ENCODE results near the gene ANKRD34B. TPM values are rescaled to one million over a fixed set of nuclear protein-coding genes. Genes with fewer than 3 reads are reported as not detected.

ANKRD34B gene
- total RNA-seq, 1 experiment from 2014 or later, result not detected

- POLR2A ChIA-PET (ENCODE audit: low non-redundant PET), result no interaction called here
- BruUV-seq (replicated peaks), result no TSS peak
- intact Hi-C loops (cut with micrococcal nuclease; ENCODE audit: unreplicated experiment), result no loop called here
These were observed 22.0 kb upstream of the ANKRD34B start for GRCh38 chr5:80592105-80592504.

DNA sequence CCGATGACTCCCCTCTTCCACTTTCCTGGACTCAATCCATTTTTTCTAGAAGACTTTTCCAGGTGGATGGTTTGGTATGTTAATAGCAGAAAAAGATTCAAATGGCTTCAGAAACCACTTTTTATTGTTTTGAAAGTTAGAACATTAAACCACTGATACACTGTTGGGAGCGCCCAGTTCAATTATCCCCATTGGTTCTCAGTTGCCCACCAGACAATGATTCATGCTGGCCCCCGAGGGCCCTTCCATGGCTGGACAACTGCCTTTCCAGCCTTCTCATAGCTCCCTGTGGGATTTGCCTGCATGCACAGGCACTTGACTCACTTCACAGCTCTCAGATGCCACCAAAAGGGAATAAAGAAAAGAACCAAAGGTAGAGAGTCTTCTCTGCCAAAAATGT, 21.3 kb upstream of the ANKRD34B start:
- no TSS peak for BruUV-seq (replicated peaks)
- no peaks in the 10 kb centered on the region for H3K4me1 ChIP-seq (ENCODE audit: insufficient read depth, low read length, poor library complexity, severe bottlenecking)
- intact Hi-C loops (cut with micrococcal nuclease; ENCODE audit: unreplicated experiment), result no loop called here
- ChIA-PET POLR2A (ENCODE audit: low non-redundant PET) (no interaction called here), CTCF (no interaction called here)
- no peaks in the 10 kb centered on the region for H3K9me3 ChIP-seq (ENCODE audit: low read depth, low read length, poor library complexity, severe bottlenecking)
- no peaks in the 10 kb centered on the region for H3K27me3 ChIP-seq (replicated peaks; ENCODE audit: insufficient read depth, low read depth, low read length, poor library complexity)
- TF ChIP-seq CTCF (conservative IDR thresholded peaks at IDR 0.05; ENCODE audit: low read depth, low read length), result no peak
- no peak for TF ChIP-seq EZH2 (IDR thresholded peaks at IDR 0.05; ENCODE audit: borderline replicate concordance, low read depth, low read length, poor library complexity, severe bottlenecking)
- no peak overlapping the region for H3K27ac ChIP-seq (ENCODE audit: low read depth, low read length, poor library complexity, severe bottlenecking)
- no peaks in the 10 kb centered on the region for H3K36me3 ChIP-seq (ENCODE audit: insufficient read depth, low read length, poor library complexity, severe bottlenecking)
- no peak overlapping the region for H3K4me3 ChIP-seq (ENCODE audit: low read depth, low read length, poor library complexity, severe bottlenecking)
- DNase-seq (ENCODE audit: low spot score), result no peak

More at GRCh38 chr5:80592105-80592504, 22.0 kb upstream of the ANKRD34B start:
- Histone ChIP-seq H3K36me3 (ENCODE audit: insufficient read depth, low read length, poor library complexity, severe bottlenecking) (no peaks in the 10 kb centered on the region), H3K27me3 (replicated peaks; ENCODE audit: insufficient read depth, low read depth, low read length, poor library complexity) (no peaks in the 10 kb centered on the region), H3K27ac (ENCODE audit: low read depth, low read length, poor library complexity, severe bottlenecking) (no peak overlapping the region), H3K9me3 (ENCODE audit: low read depth, low read length, poor library complexity, severe bottlenecking) (no peaks in the 10 kb centered on the region), H3K4me3 (ENCODE audit: low read depth, low read length, poor library complexity, severe bottlenecking) (no peak overlapping the region), H3K4me1 (ENCODE audit: insufficient read depth, low read length, poor library complexity, severe bottlenecking) (no peaks in the 10 kb centered on the region)
- no peak for DNase-seq (ENCODE audit: low spot score)
- CTCF ChIA-PET, result no interaction called here
- TF ChIP-seq CTCF (conservative IDR thresholded peaks at IDR 0.05; ENCODE audit: low read depth, low read length) (no peak), EZH2 (IDR thresholded peaks at IDR 0.05; ENCODE audit: borderline replicate concordance, low read depth, low read length, poor library complexity, severe bottlenecking) (no peak)

GRCh38 chr5:80590766-80591165, 20.7 kb upstream of the ANKRD34B start:
- no peaks in the 10 kb centered on the region for H3K27me3 ChIP-seq (replicated peaks; ENCODE audit: insufficient read depth, low read depth, low read length, poor library complexity)
- H3K4me1 ChIP-seq (ENCODE audit: insufficient read depth, low read length, poor library complexity, severe bottlenecking), result no peaks in the 10 kb centered on the region
- BruUV-seq (replicated peaks), result no TSS peak
- DNase-seq (ENCODE audit: low spot score), result no peak
- ChIA-PET POLR2A (ENCODE audit: low non-redundant PET) (no interaction called here), CTCF (no interaction called here)
- H3K9me3 ChIP-seq (ENCODE audit: low read depth, low read length, poor library complexity, severe bottlenecking), result no peaks in the 10 kb centered on the region
- no peaks in the 10 kb centered on the region for H3K36me3 ChIP-seq (ENCODE audit: insufficient read depth, low read length, poor library complexity, severe bottlenecking)
- intact Hi-C loops (cut with micrococcal nuclease; ENCODE audit: unreplicated experiment), result no loop called here
- H3K27ac ChIP-seq (ENCODE audit: low read depth, low read length, poor library complexity, severe bottlenecking), result no peak overlapping the region
- H3K4me3 ChIP-seq (ENCODE audit: low read depth, low read length, poor library complexity, severe bottlenecking), result no peak overlapping the region
- TF ChIP-seq EZH2 (IDR thresholded peaks at IDR 0.05; ENCODE audit: borderline replicate concordance, low read depth, low read length, poor library complexity, severe bottlenecking), result no peak
- no peak for TF ChIP-seq CTCF (conservative IDR thresholded peaks at IDR 0.05; ENCODE audit: low read depth, low read length)

Measured in A673 (cell line).